ENCODE measurements around the gene DAPK1.

DNA sequence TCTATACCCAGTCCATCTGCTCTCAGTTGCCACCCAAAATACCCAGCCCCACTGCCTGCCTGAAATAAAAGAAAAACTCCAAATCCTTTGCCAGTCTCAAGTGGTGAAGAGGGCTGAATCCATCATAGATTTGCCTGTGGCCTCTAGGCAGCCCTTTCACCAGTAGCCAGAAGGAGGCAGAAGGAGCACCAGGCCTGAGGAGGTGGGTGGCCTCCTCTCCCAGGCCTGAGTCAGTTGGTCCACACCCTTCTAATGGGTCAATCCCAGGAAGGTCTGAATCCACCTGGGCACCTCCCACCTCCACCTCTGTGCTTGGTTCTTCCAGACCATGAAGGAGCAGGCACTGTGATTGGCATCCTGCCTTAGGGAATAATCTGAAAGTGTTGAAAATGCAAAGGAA, 97.0 kb downstream of the DAPK1 start:
- TF ChIP-seq, protein P1, sequence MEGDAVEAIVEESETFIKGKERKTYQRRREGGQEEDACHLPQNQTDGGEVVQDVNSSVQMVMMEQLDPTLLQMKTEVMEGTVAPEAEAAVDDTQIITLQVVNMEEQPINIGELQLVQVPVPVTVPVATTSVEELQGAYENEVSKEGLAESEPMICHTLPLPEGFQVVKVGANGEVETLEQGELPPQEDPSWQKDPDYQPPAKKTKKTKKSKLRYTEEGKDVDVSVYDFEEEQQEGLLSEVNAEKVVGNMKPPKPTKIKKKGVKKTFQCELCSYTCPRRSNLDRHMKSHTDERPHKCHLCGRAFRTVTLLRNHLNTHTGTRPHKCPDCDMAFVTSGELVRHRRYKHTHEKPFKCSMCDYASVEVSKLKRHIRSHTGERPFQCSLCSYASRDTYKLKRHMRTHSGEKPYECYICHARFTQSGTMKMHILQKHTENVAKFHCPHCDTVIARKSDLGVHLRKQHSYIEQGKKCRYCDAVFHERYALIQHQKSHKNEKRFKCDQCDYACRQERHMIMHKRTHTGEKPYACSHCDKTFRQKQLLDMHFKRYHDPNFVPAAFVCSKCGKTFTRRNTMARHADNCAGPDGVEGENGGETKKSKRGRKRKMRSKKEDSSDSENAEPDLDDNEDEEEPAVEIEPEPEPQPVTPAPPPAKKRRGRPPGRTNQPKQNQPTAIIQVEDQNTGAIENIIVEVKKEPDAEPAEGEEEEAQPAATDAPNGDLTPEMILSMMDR (IDR thresholded peaks at IDR 0.05; ENCODE audit: poor library complexity, severe bottlenecking): no peak
- TF ChIP-seq EP300 (conservative IDR thresholded peaks at IDR 0.05; ENCODE audit: poor library complexity, severe bottlenecking) (no peak), POLR2AphosphoS5 (IDR thresholded peaks at IDR 0.05) (no peak), EZH2 (IDR thresholded peaks at IDR 0.05; ENCODE audit: borderline replicate concordance, insufficient read depth, low read length, poor library complexity, severe bottlenecking) (no peak), TAF1 (IDR thresholded peaks at IDR 0.05; ENCODE audit: low read depth) (no peak), RAD21 (conservative IDR thresholded peaks at IDR 0.05) (no peak)
- TF ChIP-seq, protein P2, sequence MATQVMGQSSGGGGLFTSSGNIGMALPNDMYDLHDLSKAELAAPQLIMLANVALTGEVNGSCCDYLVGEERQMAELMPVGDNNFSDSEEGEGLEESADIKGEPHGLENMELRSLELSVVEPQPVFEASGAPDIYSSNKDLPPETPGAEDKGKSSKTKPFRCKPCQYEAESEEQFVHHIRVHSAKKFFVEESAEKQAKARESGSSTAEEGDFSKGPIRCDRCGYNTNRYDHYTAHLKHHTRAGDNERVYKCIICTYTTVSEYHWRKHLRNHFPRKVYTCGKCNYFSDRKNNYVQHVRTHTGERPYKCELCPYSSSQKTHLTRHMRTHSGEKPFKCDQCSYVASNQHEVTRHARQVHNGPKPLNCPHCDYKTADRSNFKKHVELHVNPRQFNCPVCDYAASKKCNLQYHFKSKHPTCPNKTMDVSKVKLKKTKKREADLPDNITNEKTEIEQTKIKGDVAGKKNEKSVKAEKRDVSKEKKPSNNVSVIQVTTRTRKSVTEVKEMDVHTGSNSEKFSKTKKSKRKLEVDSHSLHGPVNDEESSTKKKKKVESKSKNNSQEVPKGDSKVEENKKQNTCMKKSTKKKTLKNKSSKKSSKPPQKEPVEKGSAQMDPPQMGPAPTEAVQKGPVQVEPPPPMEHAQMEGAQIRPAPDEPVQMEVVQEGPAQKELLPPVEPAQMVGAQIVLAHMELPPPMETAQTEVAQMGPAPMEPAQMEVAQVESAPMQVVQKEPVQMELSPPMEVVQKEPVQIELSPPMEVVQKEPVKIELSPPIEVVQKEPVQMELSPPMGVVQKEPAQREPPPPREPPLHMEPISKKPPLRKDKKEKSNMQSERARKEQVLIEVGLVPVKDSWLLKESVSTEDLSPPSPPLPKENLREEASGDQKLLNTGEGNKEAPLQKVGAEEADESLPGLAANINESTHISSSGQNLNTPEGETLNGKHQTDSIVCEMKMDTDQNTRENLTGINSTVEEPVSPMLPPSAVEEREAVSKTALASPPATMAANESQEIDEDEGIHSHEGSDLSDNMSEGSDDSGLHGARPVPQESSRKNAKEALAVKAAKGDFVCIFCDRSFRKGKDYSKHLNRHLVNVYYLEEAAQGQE (IDR thresholded peaks at IDR 0.05; ENCODE audit: borderline replicate concordance): no peak
